PFSK-1 (cell line): ENCODE data around the gene LRCH4.

ENCODE experiments used
- POLR2AphosphoS5 ChIP-seq: IDR thresholded peaks from 2 replicates; pipeline ENCODE4 v1.6.1; 2012; ENCODE audit warnings: low read depth, mild to moderate bottlenecking, control low read depth, low read length, moderate library complexity
- SIN3A ChIP-seq: IDR thresholded peaks from 2 replicates; pipeline ENCODE4 v1.6.1; 2012; ENCODE audit warnings: mild to moderate bottlenecking, low read length, moderate library complexity, borderline replicate concordance; ENCODE audit not compliant: insufficient read depth

DNA sequence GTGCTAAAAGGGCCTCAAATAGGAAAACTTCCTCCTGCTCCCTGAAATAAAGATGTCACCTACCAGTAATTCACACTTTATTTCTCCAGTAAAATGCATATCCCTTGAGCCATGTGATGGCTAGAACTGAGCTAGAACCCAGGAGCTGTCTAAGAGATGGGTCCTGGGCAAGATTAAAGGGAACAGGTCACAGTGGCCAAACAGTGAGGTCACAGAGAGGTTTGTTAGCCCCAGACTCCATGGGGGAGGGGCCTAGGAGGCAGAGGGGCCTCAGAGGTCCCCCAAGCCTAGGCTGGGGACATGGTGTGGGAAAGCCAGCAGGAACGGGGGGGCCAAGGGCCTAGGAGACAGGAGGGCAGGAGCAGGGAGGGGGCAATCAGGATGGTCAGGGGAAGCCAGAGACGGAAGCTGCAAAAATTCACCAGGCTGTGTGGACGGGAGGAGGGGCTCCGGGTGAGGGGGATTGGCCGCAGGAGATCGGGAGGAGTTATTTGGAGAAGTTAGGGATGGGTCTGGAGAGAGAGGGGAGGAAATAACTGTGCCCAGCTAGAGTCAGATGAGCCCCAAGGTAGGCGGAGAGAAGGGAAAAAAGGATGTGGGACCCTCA, 3.5 kb upstream of the LRCH4 start:
- TF ChIP-seq POLR2AphosphoS5 (no peak), SIN3A (no peak)
